GM23338 (cell line): ENCODE measurements around the gene SPR.

ENCODE experiments used
- CTCF ChIP-seq, 2 experiments: fragments of 200-600 bp in 1 of 2; sonication (generic) in 1 of 2; conservative IDR thresholded peaks; 2 replicates each; pipeline versions ENCODE4 v1.5.1 to v1.6.1; 2016 to 2017; ENCODE audit warnings: antibody characterized with exemption in 2 of 2, low read depth in 2 of 2, mild to moderate bottlenecking in 2 of 2, moderate library complexity in 1 of 2
- EZH2 ChIP-seq: fragments of 200-600 bp; sonication (generic); IDR thresholded peaks from one replicate; pipeline ENCODE4 v1.8.0; 2017; ENCODE audit warnings: antibody characterized with exemption, mild to moderate bottlenecking, low read depth; ENCODE audit not compliant: unreplicated experiment
- ZNF462 ChIP-seq: fragments of 250-450 bp; sonication (Bioruptor Pico); IDR thresholded peaks from 2 replicates; pipeline ENCODE4 v1.5.0; 2020; ENCODE audit warnings: mild to moderate bottlenecking, moderate library complexity

- TF ChIP-seq CTCF (conservative IDR thresholded peaks at IDR 0.05; ENCODE audit: low read depth in 2 of 2) = no peak
- TF ChIP-seq ZNF462 = no peak
- peak; percentile 77 for TF ChIP-seq EZH2
Measured at GRCh38 chr2:72921088-72921851, 34.1 kb downstream of the SPR start.
